Mesenchymal stem cell (in vitro differentiated cells and primary cell): Measurements from ENCODE around the gene FTMT.

ENCODE experiments used
- DNase-seq: peaks from one replicate; pipeline ENCODE4 v3.0.0-alpha.2; 2013
- H2AFZ ChIP-seq: one replicate; pipeline ENCODE4 v1.6.1; 2013; ENCODE audit warnings: low read depth, mild to moderate bottlenecking, control low read depth, inconsistent platforms, low read length, moderate library complexity
- H2AK5ac ChIP-seq: 2 replicates; pipeline ENCODE4 v1.6.1; 2013; ENCODE audit warnings: low read length, moderate library complexity, mild to moderate bottlenecking, inconsistent platforms; ENCODE audit not compliant: severe bottlenecking
- H2BK120ac ChIP-seq: one replicate; pipeline ENCODE4 v1.6.1; 2013; ENCODE audit warnings: low read depth, mild to moderate bottlenecking, inconsistent platforms, low read length, moderate library complexity
- H2BK12ac ChIP-seq, 2 experiments: one replicate each; pipeline ENCODE4 v1.6.1; 2013; ENCODE audit warnings: inconsistent platforms in 2 of 2, low read length in 2 of 2, mild to moderate bottlenecking in 2 of 2, moderate library complexity in 2 of 2, control low read depth in 1 of 2
- H2BK15ac ChIP-seq: one replicate; pipeline ENCODE4 v1.6.1; 2013; ENCODE audit warnings: mild to moderate bottlenecking, low read depth, inconsistent platforms; ENCODE audit not compliant: poor library complexity, severe bottlenecking
- H2BK5ac ChIP-seq: 2 replicates; pipeline ENCODE4 v1.6.1; 2013; ENCODE audit warnings: low read depth, mild to moderate bottlenecking, low read length, control low read depth, inconsistent platforms; ENCODE audit not compliant: poor library complexity, severe bottlenecking
- H3K14ac ChIP-seq, 2 experiments: one replicate each; pipeline ENCODE4 v1.6.1; 2013; ENCODE audit warnings: inconsistent platforms in 2 of 2, low read length in 2 of 2, control low read depth in 1 of 2, mild to moderate bottlenecking in 1 of 2, moderate library complexity in 1 of 2
- H3K18ac ChIP-seq, 2 experiments: one replicate each; pipeline ENCODE4 v1.6.1; 2013; ENCODE audit warnings: inconsistent platforms in 2 of 2, low read length in 2 of 2, control low read depth in 1 of 2, low read depth in 1 of 2, mild to moderate bottlenecking in 1 of 2
- H3K23ac ChIP-seq, 2 experiments: one replicate each; pipeline ENCODE4 v1.6.1; 2013; ENCODE audit warnings: inconsistent platforms in 2 of 2, low read length in 2 of 2, mild to moderate bottlenecking in 2 of 2, moderate library complexity in 2 of 2, control low read depth in 1 of 2
- H3K27ac ChIP-seq: 2 replicates; pipeline ENCODE4 v1.5.1; 2013; ENCODE audit warnings: mild to moderate bottlenecking, moderate library complexity, low read length, control low read depth, inconsistent platforms; ENCODE audit not compliant: poor library complexity, severe bottlenecking
- H3K27me3 ChIP-seq, 2 experiments: 2 replicates each; pipeline versions ENCODE4 v1.6.1 to v1.7.0; 2013; ENCODE audit warnings: low read length in 2 of 2, mild to moderate bottlenecking in 2 of 2, moderate library complexity in 2 of 2, control low read depth in 1 of 2, inconsistent platforms in 1 of 2; ENCODE audit not compliant: control insufficient read depth in 1 of 2, insufficient read depth in 1 of 2
- H3K36me3 ChIP-seq, 2 experiments: 2 replicates each; pipeline versions ENCODE4 v1.6.1 to v1.7.0; 2013; ENCODE audit warnings: low read length in 2 of 2, control low read depth in 1 of 2, inconsistent platforms in 1 of 2, low read depth in 1 of 2, mild to moderate bottlenecking in 1 of 2; ENCODE audit not compliant: insufficient read depth in 2 of 2, control insufficient read depth in 1 of 2
- H3K4ac ChIP-seq, 2 experiments: one replicate each; pipeline ENCODE4 v1.6.1; 2013; ENCODE audit warnings: inconsistent platforms in 2 of 2, low read length in 2 of 2, mild to moderate bottlenecking in 2 of 2, moderate library complexity in 2 of 2, control low read depth in 1 of 2, low read depth in 1 of 2
- H3K4me1 ChIP-seq: 2 replicates; pipeline ENCODE4 v1.6.1; 2013; ENCODE audit warnings: low read depth, low read length, control low read depth; ENCODE audit not compliant: control insufficient read depth, insufficient read depth
- H3K4me2 ChIP-seq: 2 replicates; pipeline ENCODE4 v1.6.1; 2013; ENCODE audit warnings: low read length, mild to moderate bottlenecking, inconsistent platforms; ENCODE audit not compliant: poor library complexity, severe bottlenecking
- H3K4me3 ChIP-seq, 2 experiments: 2 replicates each; pipeline versions ENCODE4 v1.5.1 to v1.7.0; 2013; ENCODE audit warnings: low read length in 2 of 2, mild to moderate bottlenecking in 2 of 2, control low read depth in 1 of 2, low read depth in 1 of 2; ENCODE audit not compliant: insufficient read depth in 1 of 2
- H3K79me1 ChIP-seq: replicated peaks from 2 replicates; pipeline ENCODE4 v1.6.1; 2013; ENCODE audit warnings: mild to moderate bottlenecking, control low read depth, low read length, inconsistent platforms; ENCODE audit not compliant: poor library complexity, severe bottlenecking
- H3K9ac ChIP-seq: 2 replicates; pipeline ENCODE4 v1.7.0; 2013; ENCODE audit warnings: mild to moderate bottlenecking, low read length, moderate library complexity
- H3K9me3 ChIP-seq: 2 replicates; pipeline ENCODE4 v1.7.0; 2013; ENCODE audit warnings: mild to moderate bottlenecking, low read length; ENCODE audit not compliant: control insufficient read depth
- H4K8ac ChIP-seq: one replicate; pipeline ENCODE4 v1.6.1; 2013; ENCODE audit warnings: inconsistent platforms, mild to moderate bottlenecking, low read length, moderate library complexity
- H4K91ac ChIP-seq: one replicate; pipeline ENCODE4 v1.6.1; 2013; ENCODE audit warnings: mild to moderate bottlenecking, low read length, inconsistent platforms
- WGBS: methylation state at CpG from one replicate; pipeline ENCODE4 v1.1.7; 2013; ENCODE audit warnings: mixed read lengths; 5-methylcytosine and 5-hydroxymethylcytosine counted together

FTMT gene

GRCh38 chr5:121850272-121850671, 1.4 kb upstream of the FTMT start:
- no peak overlapping the region for H2AFZ ChIP-seq
- H3K9ac ChIP-seq = no peak overlapping the region
- H3K36me3 ChIP-seq = no peaks in the 10 kb centered on the region
- no peak overlapping the region for H3K4me2 ChIP-seq
- H3K23ac ChIP-seq = no peak overlapping the region
- no peaks in the 10 kb centered on the region for H3K4me1 ChIP-seq
- no peaks in the 10 kb centered on the region for H3K79me1 ChIP-seq
- H2BK5ac ChIP-seq = no peak overlapping the region
- WGBS = 89% methylated on average over 1 of the region's 4 CpGs
- H2AK5ac ChIP-seq = no peak overlapping the region
- peaks cover 3% of the 10 kb centered on the region for H3K9me3 ChIP-seq
- H2BK12ac ChIP-seq = no peak overlapping the region
- no peak overlapping the region for H3K4ac ChIP-seq
- no peak overlapping the region for H3K27ac ChIP-seq
- H2BK120ac ChIP-seq = no peak overlapping the region
- H3K27me3 ChIP-seq = no peaks in the 10 kb centered on the region
- DNase-seq = no peak
- no peak overlapping the region for H4K91ac ChIP-seq
- H2BK15ac ChIP-seq = no peak overlapping the region
- H4K8ac ChIP-seq = no peak overlapping the region
- no peak overlapping the region for H3K18ac ChIP-seq
- no peak overlapping the region for H3K14ac ChIP-seq
- no peak overlapping the region for H3K4me3 ChIP-seq

GRCh38 chr5:121853850-121854249, 2.2 kb downstream of the FTMT start:
- H2BK15ac ChIP-seq = no peak overlapping the region
- no peak overlapping the region for H3K4ac ChIP-seq
- no peaks in the 10 kb centered on the region for H3K27me3 ChIP-seq
- no peak overlapping the region for H3K14ac ChIP-seq
- no peaks in the 10 kb centered on the region for H3K4me1 ChIP-seq
- H2BK12ac ChIP-seq = no peak overlapping the region
- no peak overlapping the region for H3K9ac ChIP-seq
- no peak overlapping the region for H4K8ac ChIP-seq
- peaks cover 3% of the 10 kb centered on the region for H3K9me3 ChIP-seq
- DNase-seq = no peak
- H2BK5ac ChIP-seq = no peak overlapping the region
- no peak overlapping the region for H3K4me3 ChIP-seq
- no peak overlapping the region for H2AK5ac ChIP-seq
- H3K23ac ChIP-seq = no peak overlapping the region
- WGBS = 64% methylated on average over 2 of the region's 2 CpGs
- H2BK120ac ChIP-seq = no peak overlapping the region
- no peak overlapping the region for H3K27ac ChIP-seq
- H3K36me3 ChIP-seq = no peaks in the 10 kb centered on the region
- H3K79me1 ChIP-seq = no peaks in the 10 kb centered on the region
- H3K4me2 ChIP-seq = no peak overlapping the region
- H2AFZ ChIP-seq = no peak overlapping the region
- H3K18ac ChIP-seq = no peak overlapping the region
- H4K91ac ChIP-seq = no peak overlapping the region

GRCh38 chr5:121862801-121863200, 11.1 kb downstream of the FTMT start:
- Histone ChIP-seq H2BK5ac (no peak overlapping the region), H3K9ac (no peak overlapping the region), H2AFZ (no peak overlapping the region), H3K9me3 (no peaks in the 10 kb centered on the region), H2BK12ac (no peak overlapping the region), H3K79me1 (no peaks in the 10 kb centered on the region), H3K18ac (no peak overlapping the region), H3K36me3 (no peaks in the 10 kb centered on the region), H3K27ac (no peak overlapping the region), H3K27me3 (no peaks in the 10 kb centered on the region), H2AK5ac (no peak overlapping the region), H4K91ac (no peak overlapping the region), H3K14ac (no peak overlapping the region), H4K8ac (no peak overlapping the region), H3K4me2 (no peak overlapping the region), H2BK120ac (no peak overlapping the region), H3K4me1 (no peaks in the 10 kb centered on the region), H2BK15ac (no peak overlapping the region), H3K4me3 (no peak overlapping the region), H3K4ac (no peak overlapping the region), H3K23ac (no peak overlapping the region)
- no peak for DNase-seq
- WGBS = 75% methylated on average over 2 of the region's 3 CpGs

- Histone ChIP-seq H2BK15ac (no peak overlapping the region), H2BK12ac (no peak overlapping the region), H2AK5ac (no peak overlapping the region), H3K9ac (no peak overlapping the region), H2BK5ac (no peak overlapping the region), H3K18ac (no peak overlapping the region), H3K4me1 (no peaks in the 10 kb centered on the region), H3K36me3 (no peaks in the 10 kb centered on the region), H2AFZ (no peak overlapping the region), H3K9me3 (no peaks in the 10 kb centered on the region), H3K4ac (no peak overlapping the region), H4K8ac (no peak overlapping the region), H3K4me3 (no peak overlapping the region), H3K23ac (no peak overlapping the region), H4K91ac (no peak overlapping the region), H3K27ac (no peak overlapping the region), H3K27me3 (no peaks in the 10 kb centered on the region), H3K14ac (no peak overlapping the region), H3K4me2 (no peak overlapping the region), H3K79me1 (no peaks in the 10 kb centered on the region), H2BK120ac (no peak overlapping the region)
- WGBS = 87% methylated on average over 2 of the region's 2 CpGs
- no peak for DNase-seq
These were observed 12.1 kb downstream of the FTMT start for GRCh38 chr5:121863753-121864285.
